NT2/D1 (cell line): ENCODE results near the gene PHLDB1.

Experiments used
- SUZ12 ChIP-seq: IDR thresholded peaks from 2 replicates; pipeline ENCODE4 v1.6.1; 2011; ENCODE audit not compliant: insufficient read length, insufficient read depth; ENCODE audit errors: extremely low read depth
- YY1 ChIP-seq: IDR thresholded peaks from 2 replicates; pipeline ENCODE4 v1.6.1; 2011; ENCODE audit not compliant: insufficient read length, insufficient read depth

DNA sequence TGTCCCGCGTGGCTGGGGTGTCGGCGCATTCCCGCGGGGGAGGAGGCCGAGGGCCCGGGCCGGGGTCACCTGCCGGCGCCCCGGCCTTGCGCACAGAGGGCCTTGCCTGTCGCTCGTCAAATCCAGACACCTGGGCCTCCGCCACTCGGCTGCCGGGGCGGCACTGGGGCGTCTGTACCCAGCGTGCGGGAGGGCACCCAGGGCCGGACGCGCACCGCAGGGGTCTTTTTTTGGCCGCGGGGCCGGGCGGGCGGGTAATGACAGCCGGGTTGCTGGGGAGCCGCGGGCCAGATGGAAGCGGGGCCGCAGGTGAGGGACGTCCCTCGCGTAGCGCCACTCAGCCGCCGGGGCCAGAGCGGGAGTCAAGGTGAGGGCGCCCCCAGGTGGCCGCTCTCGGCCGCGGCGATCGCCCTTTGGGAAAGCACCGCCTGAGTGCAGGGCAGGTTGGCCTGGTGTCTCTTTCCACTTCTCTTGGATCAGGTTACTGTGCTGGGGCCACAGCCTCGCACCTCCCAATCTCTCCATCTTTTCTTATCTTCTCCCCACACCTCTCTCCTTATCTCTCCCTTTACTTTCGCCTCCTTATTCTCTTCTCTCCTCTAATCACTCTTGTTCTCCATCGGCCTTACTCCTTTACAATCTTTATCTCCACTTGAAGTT lies 3.5 kb downstream of the PHLDB1 start:
- TF ChIP-seq SUZ12 (no peak), YY1 (no peak)
